ENCODE data around the gene ESR2. TPM values are rescaled to one million over a fixed set of nuclear protein-coding genes. Genes with fewer than 3 reads are reported as not detected.

Gene ESR2
- total and polyA plus RNA-seq, 4 donors = 0.11 to 3.4 (median 0.37) TPM

- 85 to 88% methylated on average over 5 of the region's 5 CpGs for WGBS, 2 donors
- Histone ChIP-seq H3K9ac (ENCODE audit: insufficient read depth in 1 of 2, low read length in 2 of 2) (no peak overlapping the region), H3K4me1 (ENCODE audit: control insufficient read depth in 5 of 5, insufficient read depth in 5 of 5, low read length in 5 of 5) (peaks cover 0 to 15% (median 0%) of the 10 kb centered on the region in 5 donors), H3K27me3 (ENCODE audit: control insufficient read depth in 3 of 3, insufficient read depth in 3 of 3, low read length in 2 of 3) (no peaks in the 10 kb centered on the region), H3K9me3 (ENCODE audit: control insufficient read depth in 4 of 4, insufficient read depth in 3 of 4, low read length in 3 of 4) (peaks cover 0 to 2% (median 0%) of the 10 kb centered on the region in 4 donors), H3K36me3 (ENCODE audit: control insufficient read depth in 4 of 4, insufficient read depth in 4 of 4, low read length in 4 of 4) (peaks cover 0 to 16% (median 6%) of the 10 kb centered on the region in 4 donors), H3K4me3 (no peak overlapping the region), H3K27ac (ENCODE audit: low read depth in 1 of 2, low read length in 1 of 2) (no peak overlapping the region)
- DNase-seq = peak in 1 of 3 donors; percentile 24
- no peak for ATAC-seq (ENCODE audit: insufficient read depth, low FRiP score)
- TF ChIP-seq, protein P1, sequence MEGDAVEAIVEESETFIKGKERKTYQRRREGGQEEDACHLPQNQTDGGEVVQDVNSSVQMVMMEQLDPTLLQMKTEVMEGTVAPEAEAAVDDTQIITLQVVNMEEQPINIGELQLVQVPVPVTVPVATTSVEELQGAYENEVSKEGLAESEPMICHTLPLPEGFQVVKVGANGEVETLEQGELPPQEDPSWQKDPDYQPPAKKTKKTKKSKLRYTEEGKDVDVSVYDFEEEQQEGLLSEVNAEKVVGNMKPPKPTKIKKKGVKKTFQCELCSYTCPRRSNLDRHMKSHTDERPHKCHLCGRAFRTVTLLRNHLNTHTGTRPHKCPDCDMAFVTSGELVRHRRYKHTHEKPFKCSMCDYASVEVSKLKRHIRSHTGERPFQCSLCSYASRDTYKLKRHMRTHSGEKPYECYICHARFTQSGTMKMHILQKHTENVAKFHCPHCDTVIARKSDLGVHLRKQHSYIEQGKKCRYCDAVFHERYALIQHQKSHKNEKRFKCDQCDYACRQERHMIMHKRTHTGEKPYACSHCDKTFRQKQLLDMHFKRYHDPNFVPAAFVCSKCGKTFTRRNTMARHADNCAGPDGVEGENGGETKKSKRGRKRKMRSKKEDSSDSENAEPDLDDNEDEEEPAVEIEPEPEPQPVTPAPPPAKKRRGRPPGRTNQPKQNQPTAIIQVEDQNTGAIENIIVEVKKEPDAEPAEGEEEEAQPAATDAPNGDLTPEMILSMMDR (IDR thresholded peaks at IDR 0.05; ENCODE audit: control extremely low read depth, extremely low read depth) = no peak
These were observed 233.5 kb downstream of the ESR2 start for GRCh38 chr14:64060648-64061096.

- peaks cover 0 to 15% (median 0%) of the 10 kb centered on the region in 5 donors for H3K4me1 ChIP-seq (ENCODE audit: control insufficient read depth in 5 of 5, insufficient read depth in 5 of 5, low read length in 5 of 5)
- H3K27me3 ChIP-seq (ENCODE audit: control insufficient read depth in 3 of 3, insufficient read depth in 3 of 3, low read length in 2 of 3) = no peaks in the 10 kb centered on the region
- TF ChIP-seq, protein P1 (IDR thresholded peaks at IDR 0.05; ENCODE audit: control extremely low read depth, extremely low read depth) = no peak
- H3K9ac ChIP-seq (ENCODE audit: insufficient read depth in 1 of 2, low read length in 2 of 2) = no peak overlapping the region
- 70 to 84% methylated on average over 1 of the region's 1 CpG for WGBS, 2 donors
- no peak overlapping the region for H3K27ac ChIP-seq (ENCODE audit: low read depth in 1 of 2, low read length in 1 of 2)
- peaks cover 0 to 2% (median 0%) of the 10 kb centered on the region in 4 donors for H3K9me3 ChIP-seq (ENCODE audit: control insufficient read depth in 4 of 4, insufficient read depth in 3 of 4, low read length in 3 of 4)
- no peak overlapping the region for H3K4me3 ChIP-seq
- ATAC-seq (ENCODE audit: insufficient read depth, low FRiP score) = no peak
- H3K36me3 ChIP-seq (ENCODE audit: control insufficient read depth in 4 of 4, insufficient read depth in 4 of 4, low read length in 4 of 4) = peaks cover 0 to 12% (median 6%) of the 10 kb centered on the region in 4 donors
- no peak for DNase-seq
These were observed 234.0 kb downstream of the ESR2 start for GRCh38 chr14:64060199-64060545.

GRCh38 chr14:64059454-64060198, 234.5 kb downstream of the ESR2 start:
- Histone ChIP-seq H3K27me3 (ENCODE audit: control insufficient read depth in 3 of 3, insufficient read depth in 3 of 3, low read length in 2 of 3) (no peaks in the 10 kb centered on the region), H3K4me3 (no peak overlapping the region), H3K36me3 (ENCODE audit: control insufficient read depth in 4 of 4, insufficient read depth in 4 of 4, low read length in 4 of 4) (peaks cover 0 to 12% (median 6%) of the 10 kb centered on the region in 4 donors), H3K9me3 (ENCODE audit: control insufficient read depth in 4 of 4, insufficient read depth in 3 of 4, low read length in 3 of 4) (peaks cover 0 to 2% (median 0%) of the 10 kb centered on the region in 4 donors), H3K27ac (ENCODE audit: low read depth in 1 of 2, low read length in 1 of 2) (no peak overlapping the region), H3K9ac (ENCODE audit: insufficient read depth in 1 of 2, low read length in 2 of 2) (no peak overlapping the region), H3K4me1 (ENCODE audit: control insufficient read depth in 5 of 5, insufficient read depth in 5 of 5, low read length in 5 of 5) (peaks cover 0 to 15% (median 0%) of the 10 kb centered on the region in 5 donors)
- DNase-seq = no peak
- 92 to 97% methylated on average over 6 of the region's 6 CpGs for WGBS, 2 donors
- ATAC-seq (ENCODE audit: insufficient read depth, low FRiP score) = no peak
- TF ChIP-seq, protein P1 (IDR thresholded peaks at IDR 0.05; ENCODE audit: control extremely low read depth, extremely low read depth) = no peak

All from lung (tissue), 12 donors.